Activated CD4-positive, alpha-beta T cell treated with anti-CD3 and anti-CD28 coated beads, Interleukin-2, amount 50 U/mL, for 4 hours (primary cell): ENCODE data around the gene SLC51A.
A peak's percentile ranks its signal among the peaks of the same experiment; 100 is the strongest.
"Not testable (repeated sequence)": the region's sequence is repeated elsewhere in the genome, so short reads cannot be mapped to it uniquely, and the experiment has no call there.

ENCODE experiments used
- DNase-seq, 2 experiments: peaks; one replicate each; pipeline ENCODE4 v3.0.0-alpha.2; 2020

The SLC51A gene

GRCh38 chr3:196193736-196194541, 22.4 kb upstream of the SLC51A start:
- no peak for DNase-seq

- no peak for DNase-seq
These were observed 21.8 kb upstream of the SLC51A start for GRCh38 chr3:196194542-196194915.

- no peak for DNase-seq
These were observed 20.6 kb upstream of the SLC51A start for GRCh38 chr3:196195664-196196265.

- no peak for DNase-seq
These were observed 18.8 kb upstream of the SLC51A start for GRCh38 chr3:196197524-196197923.

GRCh38 chr3:196198081-196198675, 18.2 kb upstream of the SLC51A start:
- DNase-seq = no peak

- no peak for DNase-seq
These were observed 17.3 kb upstream of the SLC51A start for GRCh38 chr3:196198771-196199753.

GRCh38 chr3:196202516-196202970, 13.8 kb upstream of the SLC51A start:
- no peak for DNase-seq

GRCh38 chr3:196203846-196204245, 12.5 kb upstream of the SLC51A start:
- no peak for DNase-seq

GRCh38 chr3:196205442-196206205, 10.7 kb upstream of the SLC51A start:
- not testable (repeated sequence) for DNase-seq

GRCh38 chr3:196207159-196207832, 9.0 kb upstream of the SLC51A start:
- no peak for DNase-seq

- DNase-seq = peak; percentile 47 to 54
These were observed 8.3 kb upstream of the SLC51A start for GRCh38 chr3:196207833-196208607.

- DNase-seq = no peak
These were observed 7.2 kb upstream of the SLC51A start for GRCh38 chr3:196208942-196209695.

- not testable (repeated sequence) for DNase-seq
These were observed 6.2 kb upstream of the SLC51A start for GRCh38 chr3:196209944-196210672.

- no peak for DNase-seq
These were observed 5.4 kb upstream of the SLC51A start, which contains the start of gene ZDHHC19 for GRCh38 chr3:196210673-196211556. ZDHHC19 (minus strand) TSS chr3:196211400; CDS start chr3:196211315, 85 bp downstream.

GRCh38 chr3:196214783-196215441, 1.4 kb upstream of the SLC51A start:
- no peak for DNase-seq

GRCh38 chr3:196215493-196216020, 777 bp upstream of the SLC51A start:
- no peak for DNase-seq

- DNase-seq = no peak
These were observed 412 bp downstream of the SLC51A start for GRCh38 chr3:196216681-196217211.
